Activated T-helper 2 cell treated with anti-CD3 and anti-CD28 coated beads, Interferon-gamma antibody, Interleukin-2, Interleukin-4, amounts not matched to agents 10 μg/mL and 5 μg/mL and 100 μg/mL, durations not matched to agents 14 hours and 24 hours and 36 hours (primary cell): ENCODE data around the gene TRABD2A. TPM values are rescaled to one million over a fixed set of nuclear protein-coding genes. Genes with fewer than 3 reads are reported as not detected.

ENCODE experiments used
- DNase-seq: peaks from one replicate; pipeline ENCODE4 v3.0.0; 2021; ENCODE audit warnings: low spot score
- H3K27ac Mint-ChIP-seq: one replicate; pipeline ENCODE4 v1.8.0; 2021; ENCODE audit warnings: mixed read lengths
- H3K27me3 Mint-ChIP-seq: one replicate; pipeline ENCODE4 v1.8.0; 2021; ENCODE audit warnings: low read depth, mixed read lengths
- H3K36me3 Mint-ChIP-seq: one replicate; pipeline ENCODE4 v1.8.0; 2021; ENCODE audit warnings: low read depth, mixed read lengths
- H3K4me1 Mint-ChIP-seq: one replicate; pipeline ENCODE4 v1.8.0; 2021; ENCODE audit warnings: low read depth, mixed read lengths
- H3K4me3 Mint-ChIP-seq: one replicate; pipeline ENCODE4 v1.8.0; 2021; ENCODE audit warnings: low read depth, mild to moderate bottlenecking, moderate library complexity, mixed read lengths
- H3K9me3 Mint-ChIP-seq: one replicate; pipeline ENCODE4 v1.8.0; 2021; ENCODE audit warnings: mixed read lengths
- intact Hi-C: fragments of 100-400 bp; cut with micrococcal nuclease; formaldehyde crosslinking; loops from one replicate; pipeline ENCODE4 v1.15.1; 2023
- total RNA-seq: library from RNA; stranded (reverse); gene quantifications from 2 replicates; pipeline ENCODE4 v1.2.3, GENCODE V29; 2022

The TRABD2A gene
- total RNA-seq, 1 donor from 2014 or later = 67.9 TPM

DNA sequence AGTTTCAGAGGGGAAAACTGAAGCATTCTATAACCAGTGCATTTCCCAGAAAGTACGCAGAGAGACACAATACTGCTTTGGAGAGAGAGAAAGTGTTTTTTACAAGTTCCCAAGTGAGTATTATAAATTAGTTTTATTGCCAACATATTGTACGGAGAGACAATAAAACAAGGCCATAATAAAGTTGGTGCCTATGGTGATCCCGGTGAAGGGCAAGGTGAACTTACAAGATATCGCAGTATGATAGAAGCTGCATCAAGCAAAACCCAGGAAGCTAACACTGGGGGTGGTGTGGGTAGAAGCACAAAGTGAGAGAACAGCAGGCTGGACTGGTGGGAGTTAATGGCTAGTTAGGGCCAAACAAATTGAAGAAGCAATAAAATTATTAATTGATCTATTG lies 32.1 kb upstream of the TRABD2A start:
- Mint-ChIP-seq H3K27ac (no peak overlapping the region), H3K4me3 (no peak overlapping the region), H3K27me3 (no peaks in the 10 kb centered on the region), H3K36me3 (peaks cover 23% of the 10 kb centered on the region), H3K9me3 (peaks cover 14% of the 10 kb centered on the region), H3K4me1 (peaks cover 35% of the 10 kb centered on the region)
- intact Hi-C loops = no loop called here
- DNase-seq = no peak

- DNase-seq = no peak
- Mint-ChIP-seq H3K4me3 (no peak overlapping the region), H3K4me1 (peaks cover 40% of the 10 kb centered on the region)
These were observed 30.3 kb upstream of the TRABD2A start for GRCh38 chr2:84911135-84911678.

GRCh38 chr2:84908948-84909713 lies 28.2 kb upstream of the TRABD2A start:
- intact Hi-C loops = loop anchor here (1.0 kb wide), 2 partner anchors 10 to 16 kb away; no protein-coding TSS in a partner anchor
- DNase-seq = peak; percentile 68
- H3K9me3 Mint-ChIP-seq = peaks cover 14% of the 10 kb centered on the region
- H3K27me3 Mint-ChIP-seq = no peaks in the 10 kb centered on the region
- peaks cover 44% of the 10 kb centered on the region for H3K4me1 Mint-ChIP-seq
- H3K27ac Mint-ChIP-seq = peak overlapping the region; percentile 81
- peaks cover 44% of the 10 kb centered on the region for H3K36me3 Mint-ChIP-seq
- peak overlapping the region; percentile 83 for H3K4me3 Mint-ChIP-seq

More at GRCh38 chr2:84911135-84911678, 30.3 kb upstream of the TRABD2A start:
- Mint-ChIP-seq H3K27ac (no peak overlapping the region), H3K36me3 (peaks cover 40% of the 10 kb centered on the region), H3K27me3 (no peaks in the 10 kb centered on the region), H3K9me3 (peaks cover 14% of the 10 kb centered on the region)
- intact Hi-C loops = no loop called here

DNA sequence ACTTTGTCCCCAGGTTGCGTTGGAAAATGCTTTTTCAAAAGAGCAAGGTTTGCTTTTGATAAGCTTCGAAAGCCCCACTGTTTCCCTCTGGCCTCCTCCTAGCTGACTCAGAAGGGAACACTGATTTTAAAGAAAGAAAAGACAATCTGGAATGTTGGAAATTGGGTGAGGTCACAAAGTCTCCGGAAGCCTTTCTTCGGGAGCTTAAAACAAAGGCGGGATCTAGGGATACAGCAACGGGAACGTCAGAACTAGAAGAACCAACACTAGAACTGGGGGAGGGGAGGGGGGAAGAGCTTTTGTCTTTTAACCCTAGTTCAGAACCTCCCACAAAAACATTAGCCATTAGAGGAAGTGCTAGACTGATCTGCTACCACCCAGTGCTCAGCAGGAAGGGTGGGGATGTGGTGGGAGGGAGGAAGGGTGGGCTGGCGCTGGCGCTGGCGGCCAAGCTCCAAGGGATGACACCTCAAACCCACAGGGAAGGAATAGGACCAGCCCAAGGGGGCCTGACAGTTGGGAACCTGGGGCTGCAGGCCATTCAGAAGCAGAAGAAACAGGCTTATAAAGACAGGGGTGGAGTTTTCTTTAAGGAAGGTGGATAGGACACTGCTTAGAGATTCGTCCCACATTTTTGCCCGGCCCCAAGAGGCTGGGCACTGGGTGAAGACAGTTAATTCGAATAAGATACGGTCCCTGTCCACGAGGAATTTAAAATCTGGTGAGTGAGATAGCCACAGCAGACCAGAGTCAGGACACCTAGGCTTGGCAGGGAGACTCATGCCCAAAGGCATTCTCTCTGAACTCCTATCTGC lies 26.2 kb upstream of the TRABD2A start:
- peaks cover 14% of the 10 kb centered on the region for H3K9me3 Mint-ChIP-seq
- H3K4me1 Mint-ChIP-seq = peaks cover 48% of the 10 kb centered on the region
- H3K36me3 Mint-ChIP-seq = peaks cover 48% of the 10 kb centered on the region
- peak overlapping the region; percentile 83 for H3K4me3 Mint-ChIP-seq
- H3K27ac Mint-ChIP-seq = peak overlapping the region; percentile 76
- DNase-seq = peak; percentile 53
- intact Hi-C loops = loop anchor here (1.0 to 2.0 kb wide), 4 partner anchors 9 to 64 kb away; partner anchors contain the start of genes KCMF1 and TRABD2A
- no peaks in the 10 kb centered on the region for H3K27me3 Mint-ChIP-seq

GRCh38 chr2:84906108-84906899 lies 25.4 kb upstream of the TRABD2A start:
- H3K27ac Mint-ChIP-seq = peak overlapping the region; percentile 76
- H3K4me3 Mint-ChIP-seq = peak overlapping the region; percentile 83
- intact Hi-C loops = loop anchor here (1.0 to 2.0 kb wide), 3 partner anchors 18 to 64 kb away; partner anchors contain the start of genes KCMF1 and TRABD2A
- H3K4me1 Mint-ChIP-seq = peaks cover 44% of the 10 kb centered on the region
- no peaks in the 10 kb centered on the region for H3K27me3 Mint-ChIP-seq
- DNase-seq = peak; percentile 72
- peaks cover 51% of the 10 kb centered on the region for H3K36me3 Mint-ChIP-seq
- peaks cover 14% of the 10 kb centered on the region for H3K9me3 Mint-ChIP-seq

- intact Hi-C loops = loop anchor here (1.0 to 2.0 kb wide), 3 partner anchors 17 to 65 kb away; partner anchors contain the start of genes KCMF1 and TRABD2A
- Mint-ChIP-seq H3K4me1 (peaks cover 46% of the 10 kb centered on the region), H3K4me3 (peak within 1 kb of the TSS; percentile 83), H3K27me3 (no peaks in the 10 kb centered on the region), H3K27ac (peak within 1 kb of the TSS; percentile 76), H3K9me3 (peaks cover 14% of the 10 kb centered on the region), H3K36me3 (peaks cover 51% of the 10 kb centered on the region)
- DNase-seq = peak; percentile 90
These were observed 24.6 kb upstream of the TRABD2A start, which contains the start of gene TMSB10 for GRCh38 chr2:84905181-84906107. Gene TMSB10, plus strand, starts transcription at chr2:84905656.

DNA sequence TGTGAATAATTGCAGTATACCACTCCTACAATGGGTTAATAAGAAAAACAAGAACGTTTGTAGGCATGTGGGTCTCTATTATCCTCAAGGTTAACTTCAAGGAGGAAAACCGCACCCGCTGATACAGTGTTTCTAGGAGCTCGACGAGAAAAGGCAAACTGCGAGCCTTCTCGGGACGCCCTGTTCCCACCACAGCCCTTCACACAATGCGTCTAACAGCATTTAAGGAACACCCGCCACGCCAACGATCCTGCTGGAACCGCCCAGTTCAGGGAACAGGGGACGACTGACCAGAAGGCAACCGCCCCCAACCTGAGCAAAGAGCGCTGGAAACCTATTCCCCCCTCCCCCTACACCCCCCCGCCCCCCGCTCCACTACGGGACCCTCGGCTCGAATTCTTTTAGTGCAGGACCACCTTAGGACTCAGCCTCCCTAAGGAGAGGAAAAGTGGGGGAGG lies 23.9 kb upstream of the TRABD2A start:
- Mint-ChIP-seq H3K4me1 (peaks cover 46% of the 10 kb centered on the region), H3K4me3 (peak overlapping the region; percentile 67), H3K27ac (peak overlapping the region; percentile 75), H3K9me3 (peaks cover 9% of the 10 kb centered on the region), H3K36me3 (peaks cover 45% of the 10 kb centered on the region), H3K27me3 (no peaks in the 10 kb centered on the region)
- intact Hi-C loops = loop anchor here (5.0 kb wide), 1 partner anchor 33 kb away; no protein-coding TSS in a partner anchor
- DNase-seq = no peak

DNA sequence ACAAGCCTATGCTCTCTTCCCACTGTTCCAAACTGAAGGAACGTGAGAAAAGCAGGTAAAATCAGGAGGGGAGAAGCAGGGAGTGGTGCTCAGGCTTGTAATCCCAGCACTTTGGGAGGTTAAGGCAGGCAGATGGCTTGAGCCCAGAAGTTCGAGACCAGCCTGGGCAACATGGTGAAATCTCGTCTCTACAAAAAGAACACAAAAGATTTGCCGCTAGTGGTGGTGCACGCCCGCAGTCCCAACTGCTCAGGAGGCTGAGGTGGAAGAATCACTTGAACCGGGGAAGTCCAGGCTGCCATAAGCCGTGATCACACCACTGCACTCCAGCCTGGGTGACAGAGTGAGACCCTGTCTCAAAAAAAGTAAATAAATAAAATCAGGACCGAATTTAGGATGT lies 23.3 kb upstream of the TRABD2A start:
- peaks cover 45% of the 10 kb centered on the region for H3K4me1 Mint-ChIP-seq
- no peak for DNase-seq
- no peaks in the 10 kb centered on the region for H3K27me3 Mint-ChIP-seq

GRCh38 chr2:84902526-84902925 lies 21.6 kb upstream of the TRABD2A start:
- intact Hi-C loops = loop anchor here (5.0 kb wide), 1 partner anchor 35 kb away; no protein-coding TSS in a partner anchor
- DNase-seq = no peak
- Mint-ChIP-seq H3K27ac (no peak overlapping the region), H3K36me3 (peaks cover 27% of the 10 kb centered on the region), H3K4me1 (peaks cover 47% of the 10 kb centered on the region), H3K4me3 (no peak overlapping the region), H3K9me3 (no peaks in the 10 kb centered on the region), H3K27me3 (no peaks in the 10 kb centered on the region)

More for the DNA sequence above, 23.3 kb upstream of the TRABD2A start:
- peaks cover 39% of the 10 kb centered on the region for H3K36me3 Mint-ChIP-seq
- peak overlapping the region; percentile 42 for H3K4me3 Mint-ChIP-seq
- intact Hi-C loops = loop anchor here (5.0 kb wide), 1 partner anchor 33 kb away; no protein-coding TSS in a partner anchor
- peak overlapping the region; percentile 63 for H3K27ac Mint-ChIP-seq
- peaks cover 3% of the 10 kb centered on the region for H3K9me3 Mint-ChIP-seq

GRCh38 chr2:84901593-84902120 lies 20.8 kb upstream of the TRABD2A start:
- no peaks in the 10 kb centered on the region for H3K27me3 Mint-ChIP-seq
- no peak overlapping the region for H3K4me3 Mint-ChIP-seq
- peaks cover 47% of the 10 kb centered on the region for H3K4me1 Mint-ChIP-seq
- intact Hi-C loops = loop anchor here (5.0 kb wide), 1 partner anchor 36 kb away; no protein-coding TSS in a partner anchor
- no peaks in the 10 kb centered on the region for H3K9me3 Mint-ChIP-seq
- peak overlapping the region; percentile 69 for H3K27ac Mint-ChIP-seq
- peaks cover 18% of the 10 kb centered on the region for H3K36me3 Mint-ChIP-seq
- DNase-seq = no peak

DNA sequence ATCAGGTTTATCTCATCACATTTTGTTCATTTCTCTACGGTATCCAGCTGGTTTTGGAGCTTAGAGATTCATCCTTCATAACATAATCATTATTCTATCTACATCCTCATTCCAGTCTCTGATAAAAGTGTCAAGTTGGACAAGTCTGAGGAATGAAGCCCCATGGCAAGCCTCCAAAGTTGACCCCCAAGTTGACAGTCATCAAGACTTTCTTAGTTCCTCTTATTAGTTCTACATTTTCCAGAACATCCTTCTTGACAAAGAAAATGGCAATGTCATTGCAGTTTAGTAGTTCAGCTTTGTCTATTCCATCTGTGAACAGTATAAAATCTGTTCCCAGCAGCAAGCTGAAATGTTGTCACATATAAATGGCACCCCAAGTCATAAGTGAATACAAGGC lies 20.1 kb upstream of the TRABD2A start:
- H3K27ac Mint-ChIP-seq = no peak overlapping the region
- peaks cover 50% of the 10 kb centered on the region for H3K4me1 Mint-ChIP-seq
- intact Hi-C loops = loop anchor here (5.0 kb wide), 1 partner anchor 36 kb away; no protein-coding TSS in a partner anchor
- DNase-seq = no peak
- H3K36me3 Mint-ChIP-seq = peaks cover 11% of the 10 kb centered on the region
- H3K9me3 Mint-ChIP-seq = no peaks in the 10 kb centered on the region
- no peak overlapping the region for H3K4me3 Mint-ChIP-seq
- H3K27me3 Mint-ChIP-seq = no peaks in the 10 kb centered on the region
